ENCODE measurements around the gene ERFE. TPM values are rescaled to one million over a fixed set of nuclear protein-coding genes. Genes with fewer than 3 reads are reported as not detected.

The ERFE gene
- total and polyA plus RNA-seq, 9 of the 15 experiments (the other 6 are each of a cell fraction or from before 2014, with no cell fraction given), result 0.55 to 8.2 (median 3.7) TPM

- Histone ChIP-seq H3K4me1 (replicated peaks in 1 of 2; ENCODE audit: control insufficient read depth in 2 of 2, insufficient read depth in 2 of 2, low read length in 2 of 2) (peaks cover 0 to 56% of the 10 kb centered on the region in 2 experiments; a peak in 3 of 5 replicates), H3K4me2 (ENCODE audit: insufficient read depth, low read length) (no peak overlapping the region), H4K20me1 (replicated peaks; ENCODE audit: control insufficient read depth, insufficient read depth, low read length) (no peaks in the 10 kb centered on the region), H3K27ac (ENCODE audit: extremely low read depth, low read depth, low read length) (no peak overlapping the region), H3K9me1 (ENCODE audit: control insufficient read depth, insufficient read depth, low read length) (no peaks in the 10 kb centered on the region), H3K79me2 (ENCODE audit: control insufficient read depth, insufficient read depth, low read length) (no peaks in the 10 kb centered on the region), H3K9ac (ENCODE audit: insufficient read depth in 1 of 2, low read depth in 2 of 2, low read length in 2 of 2) (no peak overlapping the region), H3K4me3 (no peak overlapping the region), H2AFZ (ENCODE audit: low read depth, low read length) (no peak overlapping the region), H3K9me3 (replicated peaks; ENCODE audit: control insufficient read depth, insufficient read depth, low read depth, low read length) (0 out of 2 replicates have a peak, but pooled peaks cover 2% of the 10 kb centered on the region), H3K27me3 (ENCODE audit: control insufficient read depth in 2 of 2, insufficient read depth in 2 of 2, low read length in 2 of 2) (peaks cover 5 to 49% of the 10 kb centered on the region in 2 experiments; a peak in 4 of 5 replicates), H3K36me3 (ENCODE audit: control insufficient read depth, insufficient read depth, low read length) (no peaks in the 10 kb centered on the region)
- FAIRE-seq (no peak), DNase-seq (ENCODE audit: extremely low read depth in 1 of 4, low spot score in 3 of 4) (no peak), ATAC-seq (no peak)
- intact Hi-C loops (cut with micrococcal nuclease) (loop anchor here (10.0 kb wide), 1 partner anchor 275 kb away; the partner anchor contains the start of gene RAMP1), in situ Hi-C loops (cut with MboI) (no loop called here)
- POLR2A ChIA-PET, result no interaction called here
- WGBS (ENCODE audit: insufficient coverage, low coverage, missing lambda C conversion rate), result 19% methylated on average over 17 of the region's 28 CpGs
- BruUV-seq (replicated peaks), result no TSS peak
- CTCF ChIA-PET (ENCODE audit: low intra/inter-chr PET ratio), result no interaction called here
- no peak for TF ChIP-seq JUN (IDR thresholded peaks at IDR 0.05; ENCODE audit: borderline replicate concordance, low read depth, low read length)
- no peak for TF ChIP-seq JUN (CRISPR knock-in tag; IDR thresholded peaks at IDR 0.05; ENCODE audit: borderline replicate concordance)
- TF ChIP-seq POLR2AphosphoS5 (IDR thresholded peaks at IDR 0.05; ENCODE audit: control insufficient read depth, insufficient read depth, low read depth, low read length), result no peak
- TF ChIP-seq CSDE1 (IDR thresholded peaks at IDR 0.05), result no peak
- no peak for TF ChIP-seq THRB (CRISPR knock-in tag; conservative IDR thresholded peaks at IDR 0.05)
- TF ChIP-seq PURB (CRISPR knock-in tag; IDR thresholded peaks at IDR 0.05; ENCODE audit: low read depth), result no peak
- TF ChIP-seq, protein P1, sequence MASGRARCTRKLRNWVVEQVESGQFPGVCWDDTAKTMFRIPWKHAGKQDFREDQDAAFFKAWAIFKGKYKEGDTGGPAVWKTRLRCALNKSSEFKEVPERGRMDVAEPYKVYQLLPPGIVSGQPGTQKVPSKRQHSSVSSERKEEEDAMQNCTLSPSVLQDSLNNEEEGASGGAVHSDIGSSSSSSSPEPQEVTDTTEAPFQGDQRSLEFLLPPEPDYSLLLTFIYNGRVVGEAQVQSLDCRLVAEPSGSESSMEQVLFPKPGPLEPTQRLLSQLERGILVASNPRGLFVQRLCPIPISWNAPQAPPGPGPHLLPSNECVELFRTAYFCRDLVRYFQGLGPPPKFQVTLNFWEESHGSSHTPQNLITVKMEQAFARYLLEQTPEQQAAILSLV (tag; IDR thresholded peaks at IDR 0.05), result no peak
- TF ChIP-seq SAFB2 (IDR thresholded peaks at IDR 0.05; ENCODE audit: borderline replicate concordance, low read depth, low read length, severe bottlenecking), result no peak
- TF ChIP-seq, protein P2, sequence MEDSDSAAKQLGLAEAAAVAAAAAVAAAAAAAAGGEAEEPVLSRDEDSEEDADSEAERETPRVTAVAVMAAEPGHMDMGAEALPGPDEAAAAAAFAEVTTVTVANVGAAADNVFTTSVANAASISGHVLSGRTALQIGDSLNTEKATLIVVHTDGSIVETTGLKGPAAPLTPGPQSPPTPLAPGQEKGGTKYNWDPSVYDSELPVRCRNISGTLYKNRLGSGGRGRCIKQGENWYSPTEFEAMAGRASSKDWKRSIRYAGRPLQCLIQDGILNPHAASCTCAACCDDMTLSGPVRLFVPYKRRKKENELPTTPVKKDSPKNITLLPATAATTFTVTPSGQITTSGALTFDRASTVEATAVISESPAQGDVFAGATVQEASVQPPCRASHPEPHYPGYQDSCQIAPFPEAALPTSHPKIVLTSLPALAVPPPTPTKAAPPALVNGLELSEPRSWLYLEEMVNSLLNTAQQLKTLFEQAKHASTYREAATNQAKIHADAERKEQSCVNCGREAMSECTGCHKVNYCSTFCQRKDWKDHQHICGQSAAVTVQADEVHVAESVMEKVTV (CRISPR knock-in tag; IDR thresholded peaks at IDR 0.05), result no peak
- no peak for TF ChIP-seq ELF4 (CRISPR knock-in tag; IDR thresholded peaks at IDR 0.05)
- no peak for TF ChIP-seq CHCHD3 (CRISPR knock-in tag; IDR thresholded peaks at IDR 0.05)
Observed at GRCh38 chr2:238130111-238130695, 28.6 kb upstream of the ERFE start.

All from K562 (cell line).